Right cardiac atrium (tissue), 5 donors: Measurements from ENCODE around the gene TMEM175. TPM values are rescaled to one million over a fixed set of nuclear protein-coding genes. Genes with fewer than 3 reads are reported as not detected.
A peak's percentile ranks its signal among the peaks of the same experiment; 100 is the strongest.

ENCODE experiments used
- ATAC-seq, 2 donors: fragments of 200-7000 bp; cut with Tn5 transposase; one replicate each; pipeline versions ENCODE4 v1.8.0 to v1.9.1; 2020; ENCODE audit warnings: moderate library complexity in 2 of 2, mild to moderate bottlenecking in 1 of 2
- DNase-seq, 3 donors: peaks; one replicate each; pipeline ENCODE4 v3.0.0-alpha.2; 2020
- H3K27ac ChIP-seq: one replicate; pipeline ENCODE4 v1.5.1; 2013; ENCODE audit warnings: mild to moderate bottlenecking, low read length, control low read depth, moderate library complexity
- H3K27me3 ChIP-seq: one replicate; pipeline ENCODE4 v1.6.1; 2013; ENCODE audit not compliant: control insufficient read depth, insufficient read depth
- H3K4me1 ChIP-seq: one replicate; pipeline ENCODE4 v1.6.1; 2013; ENCODE audit warnings: low read length; ENCODE audit not compliant: control insufficient read depth, insufficient read depth
- H3K4me3 ChIP-seq: one replicate; pipeline ENCODE4 v1.5.1; 2013; ENCODE audit warnings: low read length, control low read depth
- H3K9me3 ChIP-seq: one replicate; pipeline ENCODE4 v1.6.1; 2013; ENCODE audit warnings: low read length; ENCODE audit not compliant: control insufficient read depth
- WGBS: extraction: QIAGEN DNeasy Blood & Tissue Kit; methylation state at CpG from one replicate; pipeline ENCODE4 v1.1.7; 2013; 5-methylcytosine and 5-hydroxymethylcytosine counted together
- intact Hi-C, 4 donors: fragments of 100-400 bp; cut with DNase I; formaldehyde crosslinking; loops; one replicate each; pipeline versions ENCODE4 v1.11.0 to v1.14.0; 2022 to 2023
- polyA plus RNA-seq: library from polyadenylated mRNA; stranded (reverse); fragments of 200-250 nt; gene quantifications from one replicate; pipeline ENCODE4 v1.2.3, GENCODE V29; 2013
- total RNA-seq, 4 donors: library from RNA; stranded (reverse); fragmentation: NEBNext Ultra II Directional; extraction: Animal tissue kit (Norgen Biotek cat#: 25700); gene quantifications; one replicate each; pipeline ENCODE4 v1.2.1, GENCODE V29; 2021
- donor health status: healthy with polysubstance abuse.
- donor health status: DM: no; HTN: yes; CAD: no.
- donor health status: DM: no; HTN: no; CAD: no.
- donor health status: DM: no; HTN: yes; CAD: no; lungs with severe emphysema.
- donor health status: DM: yes; HTN: yes; CAD: no.

Gene TMEM175
- total and polyA plus RNA-seq, 5 donors, result 20.9 to 31.1 (median 24.0) TPM

DNA sequence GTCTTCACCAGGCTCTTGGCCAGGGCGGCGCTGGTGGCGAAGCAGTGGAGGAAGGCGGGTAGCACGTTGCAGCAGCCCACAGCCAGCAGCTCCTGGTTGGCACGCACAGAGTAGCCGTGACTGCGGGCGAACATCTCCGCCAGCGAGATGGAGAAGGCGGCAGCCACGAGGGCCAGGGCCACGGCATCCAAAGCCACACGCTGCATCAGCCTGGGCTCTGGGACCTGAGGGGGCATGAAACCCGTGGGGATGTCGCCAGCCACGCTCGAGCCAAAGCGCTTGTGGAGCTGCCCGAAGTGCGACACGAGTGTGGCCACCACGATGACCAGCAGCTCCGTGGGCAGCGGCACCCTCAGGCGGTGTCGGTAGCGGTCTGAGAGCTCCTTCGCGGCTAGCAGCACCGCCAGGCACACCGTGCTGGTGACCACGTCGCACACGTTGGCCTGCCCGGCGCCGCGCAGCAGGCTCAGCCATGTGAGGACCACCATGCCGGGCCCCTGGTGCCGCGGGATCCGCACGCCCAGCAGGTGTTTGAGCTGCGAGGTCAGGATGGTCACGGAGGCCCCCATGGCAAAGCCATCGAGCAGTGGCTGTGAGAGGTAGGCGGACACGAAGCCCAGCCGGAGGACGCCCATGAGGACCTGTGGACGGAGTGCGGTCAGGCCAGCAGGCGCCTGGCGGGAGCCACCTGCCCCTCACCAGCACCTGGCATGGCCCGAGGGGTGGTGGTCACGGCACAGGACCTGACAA lies 57.6 kb downstream of the TMEM175 start:
- ATAC-seq (no peak), DNase-seq (peak; percentile 13 to 61 (median 46))
- WGBS, result 96% methylated on average over 58 of the region's 58 CpGs
- Histone ChIP-seq H3K4me3 (no peak overlapping the region), H3K9me3 (no peaks in the 10 kb centered on the region), H3K27ac (no peak overlapping the region), H3K27me3 (no peaks in the 10 kb centered on the region), H3K4me1 (no peaks in the 10 kb centered on the region)
- intact Hi-C loops, result loop anchor here in 1 of 4 donors (10.0 kb wide), 1 partner anchor 235 kb away; no protein-coding TSS in a partner anchor

DNA sequence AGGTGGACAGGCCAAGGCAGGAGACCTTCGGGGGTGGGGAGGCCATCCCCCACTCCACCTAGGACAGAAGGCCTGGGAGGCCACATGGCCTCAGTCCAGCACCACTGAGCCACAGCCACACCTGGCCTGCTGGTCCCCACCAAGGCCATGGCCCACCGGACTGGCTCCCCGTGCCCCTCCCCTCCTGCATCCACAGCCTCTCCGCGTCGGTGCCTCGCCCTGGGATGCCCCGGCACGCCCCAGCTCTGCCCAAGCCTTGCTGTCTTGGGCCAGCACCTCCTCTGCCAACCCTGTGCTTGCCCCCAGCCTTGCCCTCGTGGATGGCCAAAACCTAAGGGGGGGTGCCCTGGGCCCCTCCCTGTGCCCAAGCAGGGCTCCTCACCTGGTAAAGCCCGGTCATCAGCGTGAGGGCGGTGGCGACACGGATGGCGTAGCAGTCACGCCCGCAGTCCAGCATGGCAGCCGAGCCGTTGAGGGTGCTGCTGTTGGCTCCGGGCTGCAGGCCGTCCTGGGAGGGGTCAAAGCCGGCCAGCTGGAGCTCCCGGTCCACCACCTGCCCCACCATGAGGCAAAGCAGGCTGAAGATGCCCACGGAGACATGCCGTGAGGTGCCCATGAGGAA lies 58.6 kb downstream of the TMEM175 start:
- no peak for ATAC-seq
- WGBS, result 90% methylated on average over 26 of the region's 26 CpGs
- Histone ChIP-seq H3K4me1 (no peaks in the 10 kb centered on the region), H3K9me3 (no peaks in the 10 kb centered on the region), H3K27me3 (no peaks in the 10 kb centered on the region), H3K27ac (no peak overlapping the region), H3K4me3 (no peak overlapping the region)
- intact Hi-C loops, result no loop called here
- DNase-seq, result peak; percentile 16 to 54 (median 50)

- WGBS, result 93% methylated on average over 50 of the region's 50 CpGs
- intact Hi-C loops, result no loop called here
- DNase-seq (peak; percentile 17 to 56 (median 54)), ATAC-seq (no peak)
- no peak overlapping the region for H3K4me3 ChIP-seq
- H3K27ac ChIP-seq, result no peak overlapping the region
- no peaks in the 10 kb centered on the region for H3K9me3 ChIP-seq
- H3K27me3 ChIP-seq, result no peaks in the 10 kb centered on the region
- H3K4me1 ChIP-seq, result no peaks in the 10 kb centered on the region
These were observed 59.4 kb downstream of the TMEM175 start for GRCh38 chr4:991451-992296.

GRCh38 chr4:992297-993110 lies 60.2 kb downstream of the TMEM175 start:
- Histone ChIP-seq H3K27ac (no peak overlapping the region), H3K9me3 (no peaks in the 10 kb centered on the region), H3K27me3 (no peaks in the 10 kb centered on the region), H3K4me3 (no peak overlapping the region), H3K4me1 (no peaks in the 10 kb centered on the region)
- ATAC-seq (peak; percentile 25 to 52), DNase-seq (peak; percentile 34 to 60 (median 53))
- 76% methylated on average over 25 of the region's 25 CpGs for WGBS
- intact Hi-C loops, result no loop called here

- WGBS, result 90% methylated on average over 37 of the region's 37 CpGs
- no peak for ATAC-seq
- intact Hi-C loops, result no loop called here
- Histone ChIP-seq H3K27me3 (no peaks in the 10 kb centered on the region), H3K27ac (no peak within 1 kb of the TSS), H3K9me3 (no peaks in the 10 kb centered on the region), H3K4me1 (no peaks in the 10 kb centered on the region), H3K4me3 (no peak within 1 kb of the TSS)
- peak; percentile 12 to 57 (median 40) for DNase-seq
These were observed 61.1 kb downstream of the TMEM175 start, which contains the start of gene SLC26A1 for GRCh38 chr4:993111-994029. SLC26A1 (minus strand) TSS chr4:993404; CDS start chr4:991703, 1,701 bp downstream.

- ATAC-seq, result no peak
- Histone ChIP-seq H3K9me3 (no peaks in the 10 kb centered on the region), H3K4me1 (no peaks in the 10 kb centered on the region), H3K27ac (no peak overlapping the region), H3K4me3 (no peak overlapping the region), H3K27me3 (no peaks in the 10 kb centered on the region)
- 89% methylated on average over 23 of the region's 23 CpGs for WGBS
- DNase-seq, result peak; percentile 9 to 49 (median 48)
- intact Hi-C loops, result no loop called here
These were observed 63.2 kb downstream of the TMEM175 start for GRCh38 chr4:995311-996026.

GRCh38 chr4:996030-996996 lies 64.1 kb downstream of the TMEM175 start:
- no peaks in the 10 kb centered on the region for H3K27me3 ChIP-seq
- no peaks in the 10 kb centered on the region for H3K9me3 ChIP-seq
- WGBS, result 64% methylated on average over 15 of the region's 15 CpGs
- ATAC-seq, result no peak
- no peak overlapping the region for H3K4me3 ChIP-seq
- DNase-seq, result peak; percentile 14 to 46 (median 44)
- H3K27ac ChIP-seq, result no peak overlapping the region
- no peaks in the 10 kb centered on the region for H3K4me1 ChIP-seq
- intact Hi-C loops, result no loop called here

- 6% methylated on average over 25 of the region's 25 CpGs for WGBS
- Histone ChIP-seq H3K27ac (no peak overlapping the region), H3K4me3 (peak overlapping the region; percentile 46), H3K27me3 (no peaks in the 10 kb centered on the region), H3K9me3 (no peaks in the 10 kb centered on the region), H3K4me1 (no peaks in the 10 kb centered on the region)
- intact Hi-C loops, result no loop called here
- ATAC-seq, result no peak
- peak; percentile 21 to 48 (median 24) for DNase-seq
These were observed 64.7 kb downstream of the TMEM175 start for GRCh38 chr4:996997-997374.
